Hepatocyte (in vitro differentiated cells): ENCODE measurements around the gene INSRR.

Experiments used
- EZH2 ChIP-seq: fragments of 200-600 bp; sonication (generic); IDR thresholded peaks from 2 replicates; pipeline ENCODE4 v1.6.1; 2016; ENCODE audit warnings: antibody characterized with exemption, mild to moderate bottlenecking, borderline replicate concordance
- EZH2phosphoT487 ChIP-seq: fragments of 200-600 bp; sonication (generic); IDR thresholded peaks from one replicate; pipeline ENCODE4 v1.6.1; 2018; ENCODE audit warnings: antibody characterized with exemption, mild to moderate bottlenecking, low read depth, moderate library complexity; ENCODE audit not compliant: unreplicated experiment, severe bottlenecking
- TF ChIP-seq, protein P1 (sequence below): fragments of 200-600 bp; sonication (generic); IDR thresholded peaks from 2 replicates; pipeline ENCODE4 v1.5.1; 2016; ENCODE audit warnings: antibody characterized with exemption, mild to moderate bottlenecking; ENCODE audit not compliant: poor library complexity

DNA sequence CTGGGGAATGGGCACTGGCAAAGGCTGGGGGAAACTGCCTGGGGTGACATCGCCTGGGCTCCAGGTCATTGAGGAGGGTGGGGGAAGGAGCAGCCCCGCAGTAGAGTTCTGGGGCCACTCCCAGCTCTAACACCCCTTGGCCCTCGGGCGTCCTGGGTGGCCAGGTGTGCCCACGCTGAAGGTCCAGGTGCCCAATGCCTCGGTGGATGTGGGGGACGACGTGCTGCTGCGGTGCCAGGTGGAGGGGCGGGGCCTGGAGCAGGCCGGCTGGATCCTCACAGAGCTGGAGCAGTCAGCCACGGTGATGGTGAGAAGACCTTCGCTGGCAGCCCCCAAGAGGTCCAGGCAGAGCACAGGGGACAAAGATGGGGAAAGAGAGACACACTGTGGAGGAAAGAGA, 9.4 kb upstream of the INSRR start:
- TF ChIP-seq, protein P1, sequence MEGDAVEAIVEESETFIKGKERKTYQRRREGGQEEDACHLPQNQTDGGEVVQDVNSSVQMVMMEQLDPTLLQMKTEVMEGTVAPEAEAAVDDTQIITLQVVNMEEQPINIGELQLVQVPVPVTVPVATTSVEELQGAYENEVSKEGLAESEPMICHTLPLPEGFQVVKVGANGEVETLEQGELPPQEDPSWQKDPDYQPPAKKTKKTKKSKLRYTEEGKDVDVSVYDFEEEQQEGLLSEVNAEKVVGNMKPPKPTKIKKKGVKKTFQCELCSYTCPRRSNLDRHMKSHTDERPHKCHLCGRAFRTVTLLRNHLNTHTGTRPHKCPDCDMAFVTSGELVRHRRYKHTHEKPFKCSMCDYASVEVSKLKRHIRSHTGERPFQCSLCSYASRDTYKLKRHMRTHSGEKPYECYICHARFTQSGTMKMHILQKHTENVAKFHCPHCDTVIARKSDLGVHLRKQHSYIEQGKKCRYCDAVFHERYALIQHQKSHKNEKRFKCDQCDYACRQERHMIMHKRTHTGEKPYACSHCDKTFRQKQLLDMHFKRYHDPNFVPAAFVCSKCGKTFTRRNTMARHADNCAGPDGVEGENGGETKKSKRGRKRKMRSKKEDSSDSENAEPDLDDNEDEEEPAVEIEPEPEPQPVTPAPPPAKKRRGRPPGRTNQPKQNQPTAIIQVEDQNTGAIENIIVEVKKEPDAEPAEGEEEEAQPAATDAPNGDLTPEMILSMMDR, result no peak
- no peak for TF ChIP-seq EZH2
- no peak for TF ChIP-seq EZH2phosphoT487
